ENCODE measurements around the gene IRF2BPL.
"Not testable (repeated sequence)": the region's sequence is repeated elsewhere in the genome, so short reads cannot be mapped to it uniquely, and the experiment has no call there.

GRCh38 chr14:77021424-77021823 is 7.1 kb downstream of the IRF2BPL start:
- TF ChIP-seq CTCF (conservative IDR thresholded peaks at IDR 0.05; ENCODE audit: low read length); EZH2phosphoT487 (IDR thresholded peaks at IDR 0.05; ENCODE audit: borderline replicate concordance, low read depth, low read length): not testable (repeated sequence)

Measured in OCI-LY7 (cell line).